GM19324 (cell line): ENCODE data around the gene MFSD12.
A peak's percentile ranks its signal among the peaks of the same experiment; 100 is the strongest.

ENCODE experiments used
- ATAC-seq: cut with Tn5 transposase; IDR thresholded peaks from one replicate; pipeline ENCODE4 v1.9.1; 2021; ENCODE audit warnings: mild to moderate bottlenecking, moderate library complexity; ENCODE audit not compliant: unreplicated experiment, low FRiP score

The MFSD12 gene

DNA sequence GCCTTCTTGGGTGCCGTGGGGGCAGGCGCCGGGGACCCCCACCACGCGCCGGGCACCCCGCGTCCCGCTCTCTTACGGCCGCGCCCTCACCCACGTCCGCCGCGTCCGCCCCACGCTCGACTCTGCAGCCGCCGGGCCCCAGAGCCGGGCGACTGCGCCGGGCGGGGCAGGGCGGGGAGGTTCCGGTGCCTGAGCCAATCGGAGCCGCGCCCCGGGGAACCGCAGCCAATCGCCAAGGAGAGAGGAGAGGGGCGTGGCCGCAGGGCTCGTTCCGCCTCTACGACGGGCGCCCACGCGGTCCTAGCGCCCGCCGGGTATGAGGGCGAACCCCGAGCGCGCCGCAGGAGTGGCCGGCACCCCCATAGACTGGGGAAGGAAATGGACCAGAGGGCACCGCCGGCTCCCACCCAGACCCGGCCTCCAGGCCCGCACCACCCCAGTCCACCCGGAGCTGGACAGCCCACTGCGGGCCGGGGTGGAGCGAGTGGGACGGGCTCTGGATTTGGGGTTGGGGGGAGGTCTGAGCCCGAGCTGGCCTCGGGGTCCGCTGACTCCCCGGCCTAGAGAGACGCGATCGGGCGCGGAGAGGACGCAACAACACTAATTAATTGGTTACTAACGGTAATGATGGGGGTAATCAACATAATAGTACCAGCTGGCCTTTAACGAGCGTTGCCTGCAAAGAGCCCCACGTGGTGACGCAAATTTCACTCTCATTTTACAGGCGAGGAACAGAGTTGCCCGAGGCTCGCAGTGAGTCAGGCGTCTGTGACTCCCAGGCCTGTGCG is at the start of gene MFSD12:
Gene MFSD12 (minus strand): TSS at position 126 of the 788 bp plus-strand sequence. CDS start 183 bp downstream, outside the sequence.
- peak; percentile 91 for ATAC-seq

DNA sequence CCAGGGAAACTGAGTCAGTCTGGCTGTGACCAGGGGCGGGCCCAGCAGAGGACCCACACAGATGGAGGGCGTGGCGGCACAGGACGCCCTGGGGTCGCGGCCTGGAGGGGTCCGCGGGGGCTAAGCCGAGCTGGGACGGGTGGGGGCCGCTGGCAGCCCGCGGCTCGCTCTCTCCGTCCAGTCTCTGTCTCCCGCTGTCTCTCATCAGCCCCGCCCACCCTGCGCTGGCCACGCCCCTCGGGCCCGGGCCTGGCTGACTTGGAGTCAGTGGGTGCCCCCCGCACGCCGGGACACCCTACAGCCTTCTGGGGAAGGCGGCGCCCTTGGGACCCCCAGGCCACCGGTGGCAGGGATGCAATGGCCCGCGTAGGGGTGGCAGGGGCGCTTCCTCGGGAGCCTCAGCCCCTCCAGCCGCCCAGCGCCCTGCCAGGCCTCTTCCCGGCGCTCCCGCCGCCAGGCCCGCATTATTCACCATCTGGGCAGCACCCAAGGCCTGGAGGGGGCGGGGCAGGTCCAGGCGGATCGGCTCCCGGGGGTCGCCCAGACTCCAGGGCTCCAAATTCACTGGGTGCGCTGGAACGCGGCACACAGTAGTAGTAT is 49.4 kb upstream of the MFSD12 start, which contains the start of gene TBXA2R:
Gene TBXA2R (minus strand): TSS at position 186 of the 600 bp plus-strand sequence. CDS start 6,241 bp downstream, outside the sequence.
- ATAC-seq: no peak

DNA sequence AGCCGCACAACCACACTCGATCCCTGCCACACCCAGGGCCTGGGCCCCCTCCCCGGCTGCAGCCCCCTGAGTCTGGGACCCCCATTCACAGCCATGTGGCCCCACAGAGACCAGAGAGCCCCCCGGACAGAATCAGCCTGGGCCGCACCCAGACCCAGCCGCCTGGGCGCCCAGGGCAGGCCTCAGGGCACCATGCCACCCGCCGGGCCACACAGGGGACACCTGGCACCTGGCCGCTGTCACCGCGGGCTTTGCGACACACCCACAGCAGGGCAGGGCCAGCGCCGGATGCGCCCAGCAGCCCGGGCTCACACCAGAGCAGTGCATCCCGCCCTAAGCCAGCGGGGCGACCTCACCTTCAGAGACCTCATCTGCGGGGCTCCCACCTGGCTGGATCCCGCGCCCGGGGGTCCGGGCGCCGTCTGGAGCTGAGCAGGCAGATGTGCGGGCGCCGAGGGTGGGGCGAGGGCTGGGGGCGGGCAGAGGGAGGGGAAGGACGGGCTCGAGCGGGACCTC is 48.8 kb upstream of the MFSD12 start:
- no peak for ATAC-seq

DNA sequence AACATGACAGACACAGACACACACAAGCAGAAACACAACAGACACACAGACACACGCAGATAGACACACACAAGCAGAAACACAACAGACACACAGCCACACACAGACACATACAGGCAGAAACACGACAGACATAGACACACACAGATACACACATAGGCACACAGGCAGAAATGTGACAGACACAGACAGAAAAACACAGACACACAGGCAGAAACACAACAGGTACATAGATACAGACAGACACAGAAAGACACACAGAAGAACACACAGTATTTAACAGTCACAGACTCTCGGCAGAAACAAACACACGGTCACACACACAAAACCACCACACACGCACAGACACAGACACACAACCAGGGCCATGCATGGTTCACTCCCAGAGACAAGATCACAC is 48.4 kb upstream of the MFSD12 start:
- ATAC-seq: no peak

DNA sequence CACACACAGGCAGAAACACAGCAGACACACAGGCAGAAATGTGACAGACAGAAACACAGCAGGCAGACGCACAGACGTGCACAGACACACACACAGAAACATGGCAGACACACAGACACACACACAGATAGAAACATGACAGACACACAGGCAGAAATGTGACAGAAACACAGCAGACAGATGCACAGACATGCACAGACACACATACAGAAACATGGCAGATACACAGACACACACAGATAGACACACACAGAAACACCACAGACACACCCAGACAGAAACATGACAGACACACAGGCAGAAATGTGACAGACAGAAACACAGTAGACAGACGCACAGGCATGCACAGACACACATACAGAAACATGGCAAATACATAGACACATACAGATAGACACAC is 48.0 kb upstream of the MFSD12 start:
- no peak for ATAC-seq

DNA sequence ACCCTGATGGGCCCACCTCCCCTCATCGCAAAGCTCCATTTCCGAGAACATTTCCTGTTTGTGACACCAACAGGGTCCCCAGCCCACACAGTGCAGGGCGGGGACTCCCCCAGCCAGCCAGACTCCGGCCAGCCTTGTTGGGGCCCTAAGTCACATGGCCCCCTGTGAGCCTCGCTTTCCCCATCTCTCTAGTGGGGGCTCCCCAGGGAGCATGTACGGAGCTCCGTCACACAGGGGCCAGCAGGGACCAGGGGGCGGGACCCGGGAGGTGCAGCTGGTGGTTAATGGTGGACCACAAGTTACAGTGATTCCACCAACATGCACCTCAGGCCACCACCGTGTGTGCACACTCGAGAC is 47.6 kb upstream of the MFSD12 start:
- ATAC-seq: no peak

DNA sequence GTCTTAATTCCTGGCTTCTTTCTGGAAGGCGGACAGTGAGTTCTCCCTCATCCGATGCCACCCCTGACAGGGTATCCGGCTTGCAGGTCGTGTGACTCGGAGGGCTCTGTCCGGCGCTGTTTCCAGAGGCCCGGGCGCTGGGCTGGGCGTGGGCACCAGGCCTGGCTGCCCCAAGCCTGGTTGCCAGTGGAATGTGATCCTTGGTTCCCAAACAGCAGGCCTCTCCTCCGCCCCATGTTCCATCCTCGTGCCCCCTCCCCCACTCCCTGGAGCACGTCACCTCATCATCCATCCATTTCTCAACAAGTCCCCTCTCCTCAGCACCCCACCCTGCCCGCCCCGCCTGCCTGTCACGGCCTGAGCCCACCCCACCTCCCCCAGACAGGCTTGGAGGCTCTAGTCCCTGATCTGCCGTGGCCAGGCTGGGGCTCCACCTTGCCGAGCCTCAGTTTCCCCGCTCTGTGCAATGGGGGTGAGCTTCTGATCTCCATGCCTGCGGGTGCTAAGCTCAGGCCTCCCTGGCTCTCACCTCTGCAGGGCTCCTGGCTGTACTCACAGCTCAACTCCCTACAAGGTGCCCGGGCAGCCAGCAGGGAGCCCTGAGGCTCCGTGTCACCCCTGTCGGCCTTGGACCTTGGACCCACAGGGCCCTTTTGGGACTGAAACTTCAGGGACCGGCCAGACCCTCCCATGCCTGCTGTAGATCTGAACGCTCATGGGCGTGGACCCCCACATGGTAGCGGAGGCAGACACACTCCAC is 47.0 kb upstream of the MFSD12 start:
- ATAC-seq: no peak

DNA sequence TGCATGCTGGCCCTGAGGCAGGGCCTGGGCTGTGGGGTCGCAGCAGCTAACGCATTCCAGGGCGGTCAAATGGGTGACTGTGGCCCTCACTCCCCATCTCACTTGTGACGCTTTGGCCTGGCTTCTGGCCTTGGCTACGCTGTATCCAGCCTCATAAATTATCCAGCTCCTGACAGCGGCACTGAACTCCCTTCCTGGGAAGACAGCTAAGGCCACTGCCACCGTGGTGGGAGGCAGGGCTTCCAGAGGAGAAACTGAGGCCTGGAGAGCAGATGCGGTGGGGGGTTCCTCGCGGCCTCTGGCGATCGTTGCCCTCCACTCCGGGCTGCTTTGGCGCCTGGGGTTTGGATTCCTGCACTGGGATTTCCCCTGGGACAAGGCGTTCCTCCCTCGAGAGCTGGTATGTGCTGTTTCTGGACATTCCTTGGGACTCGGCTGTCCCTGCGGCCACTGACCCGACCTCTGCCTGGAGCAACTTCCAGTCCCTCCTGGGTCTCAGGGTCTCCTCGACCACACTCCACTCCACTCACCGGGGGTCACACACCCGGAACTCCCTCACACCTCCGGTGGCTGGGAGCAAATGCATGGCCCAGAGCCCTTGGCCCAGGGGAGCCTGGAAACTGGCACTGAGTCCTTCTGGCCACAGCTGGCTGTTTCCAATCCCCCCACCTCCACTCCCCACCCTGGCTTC is 45.9 kb upstream of the MFSD12 start:
- no peak for ATAC-seq

DNA sequence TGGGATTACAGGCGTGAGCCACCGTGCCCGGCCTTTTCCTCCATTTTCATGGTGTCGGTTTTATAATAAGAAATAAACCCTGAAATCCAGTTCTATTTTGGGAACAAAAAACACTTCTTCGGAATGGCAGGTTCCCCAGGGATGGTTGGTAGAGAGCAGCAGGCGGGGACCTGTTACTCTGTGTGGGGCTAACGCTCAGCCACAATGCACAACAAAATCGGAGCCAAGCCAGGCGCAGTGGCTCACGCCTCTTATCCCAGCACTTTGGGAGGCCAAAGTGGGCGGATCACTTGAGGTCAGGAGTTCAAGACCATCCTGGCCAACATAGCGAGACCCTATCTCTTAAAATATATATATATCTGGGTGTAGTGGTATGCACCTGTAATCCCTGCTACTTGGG is 43.6 kb upstream of the MFSD12 start:
- no peak for ATAC-seq

DNA sequence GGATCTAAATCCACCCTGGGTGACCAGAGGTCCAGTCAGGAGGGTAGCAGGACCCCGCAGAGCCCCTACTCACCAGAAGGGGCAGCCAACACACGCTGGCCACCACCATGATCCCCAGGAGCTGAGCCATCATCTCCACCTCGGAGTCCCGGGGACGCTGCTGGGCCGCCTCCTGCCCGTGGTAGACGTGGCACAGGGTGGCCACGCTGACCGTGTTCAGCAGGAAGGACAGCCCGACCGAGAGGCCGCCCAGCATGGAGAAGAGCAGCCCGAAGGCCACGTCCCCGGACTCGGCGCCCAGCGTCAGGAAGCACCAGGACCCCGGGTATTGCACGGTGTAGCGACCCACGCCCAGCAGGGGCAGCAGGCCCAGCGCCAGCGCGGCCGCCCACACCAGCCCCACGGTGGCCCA is 42.4 kb upstream of the MFSD12 start:
- no peak for ATAC-seq

DNA sequence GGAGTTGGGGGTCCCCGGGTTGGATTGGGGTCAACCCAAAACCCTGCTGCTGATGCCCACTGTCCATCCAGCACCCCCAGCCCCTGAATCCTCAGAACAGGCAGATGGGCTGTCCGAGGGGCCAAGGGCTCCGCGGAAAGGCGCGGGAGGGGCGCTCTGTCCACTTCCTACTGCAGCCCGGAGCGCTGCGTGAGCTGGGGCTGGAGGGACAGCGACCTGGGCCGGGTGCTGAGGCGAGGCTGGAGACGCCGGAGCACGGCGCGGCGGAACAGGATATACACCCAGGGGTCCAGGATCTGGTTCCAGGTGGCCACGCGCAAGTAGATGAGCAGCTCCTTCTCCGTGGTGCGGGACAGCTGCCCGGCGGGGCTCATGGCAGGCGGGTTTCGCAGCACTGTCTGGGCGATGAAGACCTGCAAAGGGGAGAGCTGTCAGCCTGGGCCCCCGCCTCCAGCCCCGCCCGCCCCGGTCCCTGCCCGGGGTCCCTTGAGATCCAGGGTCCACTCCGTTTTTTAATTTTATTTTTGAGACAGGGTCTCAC is 38.2 kb upstream of the MFSD12 start:
- ATAC-seq: no peak

DNA sequence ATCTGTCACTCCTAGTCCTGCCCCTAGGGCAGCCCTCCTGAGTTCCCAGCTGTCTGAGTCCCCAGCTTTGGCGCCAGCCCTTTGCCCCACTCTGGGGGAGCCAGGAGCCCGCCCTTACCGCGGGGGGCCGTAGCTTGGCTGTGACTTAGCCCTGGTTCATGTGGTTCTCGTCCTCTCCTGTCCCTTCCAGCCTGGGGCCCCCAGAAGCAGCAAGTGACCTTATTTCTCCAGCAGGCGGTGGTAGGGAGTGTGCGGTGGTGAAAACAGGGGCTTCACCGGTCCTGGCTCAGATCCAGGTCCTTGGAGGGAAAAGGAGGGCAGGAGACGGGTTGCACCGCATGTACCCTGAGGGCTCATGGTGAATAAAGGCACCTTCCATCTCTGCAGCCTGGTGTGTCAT is 35.8 kb upstream of the MFSD12 start:
- no peak for ATAC-seq

DNA sequence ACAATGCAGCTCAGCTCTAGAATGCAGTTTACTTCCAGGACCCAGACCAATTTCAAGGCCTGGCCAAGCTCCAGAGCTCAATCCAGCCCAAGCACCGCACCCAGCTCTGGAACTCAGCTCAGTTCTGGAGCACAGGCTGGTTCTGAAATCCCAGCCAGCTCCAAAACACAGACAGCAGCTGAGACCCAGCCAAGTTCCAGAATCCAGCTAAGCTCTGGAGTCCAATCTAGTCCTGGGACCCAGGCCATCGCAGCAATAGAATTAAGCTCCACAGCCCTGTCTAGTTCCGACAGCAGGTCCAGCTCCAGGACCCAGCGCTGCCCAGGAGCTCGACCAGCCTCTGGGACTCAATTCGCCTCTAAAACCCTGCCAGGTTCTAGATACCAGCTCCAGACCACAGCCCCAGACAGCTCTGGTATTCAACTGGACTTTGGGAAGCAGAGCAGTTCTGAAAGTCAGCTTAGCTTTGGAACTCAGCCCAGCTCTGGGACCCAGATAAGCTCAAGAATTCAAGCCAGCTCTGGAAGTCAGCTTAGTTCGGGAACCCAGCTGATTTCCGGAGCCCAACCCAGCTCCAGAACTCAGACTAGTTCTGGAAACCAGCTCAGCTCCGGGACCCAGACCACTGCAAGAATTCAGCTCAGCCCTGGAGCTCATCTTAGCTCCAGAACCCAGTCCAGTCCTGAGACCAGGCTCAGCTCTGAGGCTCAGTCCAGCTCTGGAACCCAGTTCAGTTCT is 34.7 kb upstream of the MFSD12 start:
- ATAC-seq: no peak

DNA sequence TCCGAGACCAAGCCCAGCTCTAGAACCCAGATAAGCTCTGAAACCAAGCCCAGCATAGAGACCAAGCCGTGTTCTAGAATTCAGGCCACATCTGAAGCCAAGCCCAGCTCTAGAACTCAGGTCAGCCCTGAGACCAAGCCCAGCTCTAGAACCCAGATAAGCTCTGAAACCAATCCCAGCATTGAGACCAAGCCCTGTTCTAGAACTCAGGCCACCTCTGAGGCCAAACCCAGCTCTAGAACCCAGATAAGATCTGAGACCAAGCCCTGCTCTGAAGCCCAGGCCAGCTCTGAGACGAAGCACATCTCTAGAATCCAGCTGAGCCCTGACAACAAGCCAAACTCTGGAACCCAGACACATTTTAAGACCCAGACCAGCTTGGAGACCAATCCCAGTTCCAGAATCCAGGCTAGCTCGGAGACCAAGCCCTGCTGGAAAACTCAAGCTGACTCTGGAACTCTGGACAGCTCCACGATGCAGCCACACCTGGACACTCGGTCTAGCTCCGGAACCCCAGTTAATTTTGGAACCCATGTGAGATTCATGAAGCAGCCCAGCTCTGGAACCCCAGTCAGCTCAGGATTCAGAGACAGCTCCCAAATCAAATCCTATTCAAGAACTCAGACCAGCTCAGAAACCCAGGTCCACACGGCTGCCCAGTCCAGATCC is 33.7 kb upstream of the MFSD12 start:
- no peak for ATAC-seq

DNA sequence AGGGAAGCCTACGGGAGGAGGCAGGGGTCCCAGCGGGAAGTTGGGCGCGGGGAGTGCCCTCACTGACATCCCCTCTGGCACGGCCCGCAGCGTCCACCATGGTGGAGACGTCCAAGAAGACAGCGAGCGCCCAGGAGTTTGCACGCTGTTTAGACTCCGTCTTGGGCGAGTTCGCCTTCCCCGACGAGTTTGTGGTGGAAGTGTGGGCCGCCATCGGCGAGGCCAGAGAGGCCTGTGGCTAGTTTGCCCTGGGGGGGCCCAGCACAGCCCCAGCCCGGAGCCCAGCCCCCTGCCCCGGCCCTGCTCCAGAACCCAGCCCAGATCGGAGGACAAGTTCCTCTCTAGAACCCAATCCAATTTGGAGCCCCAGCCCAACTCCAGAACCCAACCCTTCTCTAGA is 32.6 kb upstream of the MFSD12 start:
- ATAC-seq: no peak

DNA sequence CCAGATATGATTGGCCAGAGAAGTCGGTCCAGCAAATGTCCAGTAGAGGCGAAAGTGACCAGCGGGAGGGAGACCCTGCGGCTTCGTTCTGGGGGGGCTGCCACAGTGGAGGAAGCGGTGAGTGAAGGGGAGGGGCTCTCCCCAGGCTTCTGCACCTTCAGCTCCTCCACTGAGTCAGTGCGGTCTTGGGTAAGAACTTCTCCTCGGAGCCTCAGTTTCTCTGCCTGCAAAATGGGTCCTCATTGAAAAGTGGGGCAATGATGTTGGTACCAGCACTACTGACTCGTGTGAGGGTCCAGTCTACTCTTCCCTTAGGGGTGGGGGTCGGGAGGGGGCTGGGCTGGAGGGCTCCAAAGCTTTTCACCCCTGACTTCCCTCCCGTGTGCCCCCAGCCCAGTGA is 32.1 kb upstream of the MFSD12 start:
- no peak for ATAC-seq

DNA sequence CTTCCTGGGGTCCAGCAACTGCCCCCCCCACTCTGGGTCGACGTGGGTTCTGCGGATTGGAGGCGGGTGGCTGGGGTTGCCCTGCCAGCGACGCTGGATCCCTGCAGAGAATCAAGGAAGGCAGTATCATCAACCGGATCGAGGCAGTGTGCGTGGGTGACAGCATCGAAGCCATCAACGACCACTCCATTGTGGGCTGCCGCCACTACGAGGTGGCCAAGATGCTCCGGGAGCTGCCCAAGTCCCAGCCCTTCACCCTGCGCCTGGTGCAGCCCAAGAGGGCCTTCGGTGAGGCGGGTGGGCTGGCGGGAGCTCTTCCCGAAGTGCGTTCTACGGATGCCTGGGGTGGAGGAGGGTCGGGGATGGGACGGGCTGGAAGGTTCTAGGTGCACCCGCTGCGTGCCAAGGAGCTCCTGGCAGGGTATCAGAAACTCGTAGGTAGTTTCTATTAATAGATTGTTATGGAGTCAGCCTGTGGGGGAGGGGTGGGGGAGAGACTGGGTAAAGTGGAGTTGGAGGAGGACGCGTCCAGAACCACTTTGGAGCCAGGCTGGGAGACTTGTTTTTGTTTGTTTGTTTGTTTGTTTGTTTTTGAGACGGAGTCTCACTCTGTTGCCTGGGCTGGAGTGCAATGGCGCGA is 29.4 kb upstream of the MFSD12 start:
- ATAC-seq: no peak

DNA sequence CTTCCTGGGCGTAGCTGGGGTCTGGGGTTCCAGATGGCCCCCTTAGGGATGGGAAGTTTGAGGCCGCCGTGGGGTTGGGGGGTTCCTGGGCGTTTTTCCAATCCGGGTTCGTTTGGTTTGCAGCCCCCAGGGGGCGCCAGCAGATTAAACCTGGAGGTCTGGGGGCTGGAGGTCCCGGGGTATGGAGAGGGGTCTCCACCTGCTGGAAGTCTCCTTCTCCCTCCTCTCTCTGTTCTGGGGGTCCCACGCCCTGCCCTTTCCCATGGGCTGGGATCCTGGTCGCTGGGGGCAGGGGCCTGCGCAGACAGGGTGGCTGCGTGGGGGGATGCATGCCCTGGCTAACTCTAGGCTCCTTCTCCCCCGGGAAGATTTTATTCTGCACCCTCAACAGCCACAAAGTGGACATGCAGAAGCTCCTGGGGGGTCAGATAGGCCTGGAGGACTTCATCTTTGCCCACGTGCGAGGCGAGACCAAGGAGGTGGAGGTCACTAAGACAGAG is 28.8 kb upstream of the MFSD12 start:
- ATAC-seq: no peak
